PC-3 (cell line): Measurements from ENCODE around the gene OPN3.

ENCODE experiments used
- EZH2 ChIP-seq: fragments of 300-600 bp; sonication (generic); IDR thresholded peaks from one replicate; pipeline ENCODE4 v1.6.1; 2017; ENCODE audit warnings: antibody characterized with exemption, mild to moderate bottlenecking, low read length; ENCODE audit not compliant: unreplicated experiment
- EZH2phosphoT487 ChIP-seq: fragments of 300-600 bp; sonication (generic); IDR thresholded peaks from 2 replicates; pipeline ENCODE4 v1.6.1; 2018; ENCODE audit warnings: mild to moderate bottlenecking, antibody characterized with exemption, low read length, borderline replicate concordance
- TF ChIP-seq, protein P1 (sequence below): fragments of 300-600 bp; sonication (generic); conservative IDR thresholded peaks from 2 replicates; pipeline ENCODE4 v1.5.1; 2017; ENCODE audit warnings: antibody characterized with exemption, low read depth, mild to moderate bottlenecking, low read length

GRCh38 chr1:241627453-241628259 is 12.5 kb downstream of the OPN3 start:
- TF ChIP-seq, protein P1, sequence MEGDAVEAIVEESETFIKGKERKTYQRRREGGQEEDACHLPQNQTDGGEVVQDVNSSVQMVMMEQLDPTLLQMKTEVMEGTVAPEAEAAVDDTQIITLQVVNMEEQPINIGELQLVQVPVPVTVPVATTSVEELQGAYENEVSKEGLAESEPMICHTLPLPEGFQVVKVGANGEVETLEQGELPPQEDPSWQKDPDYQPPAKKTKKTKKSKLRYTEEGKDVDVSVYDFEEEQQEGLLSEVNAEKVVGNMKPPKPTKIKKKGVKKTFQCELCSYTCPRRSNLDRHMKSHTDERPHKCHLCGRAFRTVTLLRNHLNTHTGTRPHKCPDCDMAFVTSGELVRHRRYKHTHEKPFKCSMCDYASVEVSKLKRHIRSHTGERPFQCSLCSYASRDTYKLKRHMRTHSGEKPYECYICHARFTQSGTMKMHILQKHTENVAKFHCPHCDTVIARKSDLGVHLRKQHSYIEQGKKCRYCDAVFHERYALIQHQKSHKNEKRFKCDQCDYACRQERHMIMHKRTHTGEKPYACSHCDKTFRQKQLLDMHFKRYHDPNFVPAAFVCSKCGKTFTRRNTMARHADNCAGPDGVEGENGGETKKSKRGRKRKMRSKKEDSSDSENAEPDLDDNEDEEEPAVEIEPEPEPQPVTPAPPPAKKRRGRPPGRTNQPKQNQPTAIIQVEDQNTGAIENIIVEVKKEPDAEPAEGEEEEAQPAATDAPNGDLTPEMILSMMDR = peak; percentile 98
- TF ChIP-seq EZH2phosphoT487 (no peak), EZH2 (no peak)
